ENCODE results near the gene LRCH1. TPM values are rescaled to one million over a fixed set of nuclear protein-coding genes. Genes with fewer than 3 reads are reported as not detected.

LRCH1 gene
- total RNA-seq, 1 experiment from 2014 or later, result 10.5 TPM

DNA sequence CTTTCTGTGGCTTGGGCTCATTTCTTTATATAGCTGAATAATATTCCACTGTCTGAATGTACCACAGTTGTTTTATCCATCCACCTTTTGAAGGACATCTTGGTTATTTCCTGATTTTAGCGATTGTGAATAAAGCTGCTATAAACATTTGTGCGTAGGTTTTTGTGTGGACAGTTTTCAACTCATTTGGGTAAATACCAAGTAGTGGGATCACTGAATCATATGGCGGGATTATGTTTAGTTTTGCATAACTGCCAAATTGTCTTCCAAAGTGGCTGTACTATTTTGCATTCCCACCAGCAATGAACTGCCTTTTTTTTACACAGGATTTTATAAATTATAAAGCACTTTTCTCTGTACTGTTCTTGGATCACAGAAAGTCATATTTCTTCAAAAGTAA is 13.7 kb upstream of the LRCH1 start:
- H3K4me3 ChIP-seq, result no peak overlapping the region
- no peaks in the 10 kb centered on the region for H3F3A ChIP-seq (ENCODE audit: insufficient read depth, low read depth)
- H3K27ac ChIP-seq, result no peak overlapping the region
- no peaks in the 10 kb centered on the region for H4K20me1 ChIP-seq (ENCODE audit: insufficient read depth)
- H3K4me2 ChIP-seq, result no peak overlapping the region
- no peaks in the 10 kb centered on the region for H3K4me1 ChIP-seq (replicated peaks; ENCODE audit: insufficient read depth)
- no peaks in the 10 kb centered on the region for H3K9me2 ChIP-seq (ENCODE audit: insufficient read depth)
- no peaks in the 10 kb centered on the region for H3K27me3 ChIP-seq (ENCODE audit: insufficient read depth, low read depth)
- H3K79me2 ChIP-seq (ENCODE audit: low read depth), result no peaks in the 10 kb centered on the region
- POLR2A ChIA-PET (ENCODE audit: unreplicated experiment), result interaction anchor here (0.6 kb wide), 1 partner anchor 63 kb away, joined by 4 read pairs; no protein-coding TSS in a partner anchor
- no peak for TF ChIP-seq EZH2 (IDR thresholded peaks at IDR 0.05; ENCODE audit: low read depth)
- TF ChIP-seq, protein P1, sequence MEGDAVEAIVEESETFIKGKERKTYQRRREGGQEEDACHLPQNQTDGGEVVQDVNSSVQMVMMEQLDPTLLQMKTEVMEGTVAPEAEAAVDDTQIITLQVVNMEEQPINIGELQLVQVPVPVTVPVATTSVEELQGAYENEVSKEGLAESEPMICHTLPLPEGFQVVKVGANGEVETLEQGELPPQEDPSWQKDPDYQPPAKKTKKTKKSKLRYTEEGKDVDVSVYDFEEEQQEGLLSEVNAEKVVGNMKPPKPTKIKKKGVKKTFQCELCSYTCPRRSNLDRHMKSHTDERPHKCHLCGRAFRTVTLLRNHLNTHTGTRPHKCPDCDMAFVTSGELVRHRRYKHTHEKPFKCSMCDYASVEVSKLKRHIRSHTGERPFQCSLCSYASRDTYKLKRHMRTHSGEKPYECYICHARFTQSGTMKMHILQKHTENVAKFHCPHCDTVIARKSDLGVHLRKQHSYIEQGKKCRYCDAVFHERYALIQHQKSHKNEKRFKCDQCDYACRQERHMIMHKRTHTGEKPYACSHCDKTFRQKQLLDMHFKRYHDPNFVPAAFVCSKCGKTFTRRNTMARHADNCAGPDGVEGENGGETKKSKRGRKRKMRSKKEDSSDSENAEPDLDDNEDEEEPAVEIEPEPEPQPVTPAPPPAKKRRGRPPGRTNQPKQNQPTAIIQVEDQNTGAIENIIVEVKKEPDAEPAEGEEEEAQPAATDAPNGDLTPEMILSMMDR (conservative IDR thresholded peaks at IDR 0.05), result no peak
- no peaks in the 10 kb centered on the region for H3K9me3 ChIP-seq (ENCODE audit: insufficient read depth, low read depth)
- DNase-seq, result no peak
- H3K36me3 ChIP-seq (ENCODE audit: low read depth), result no peaks in the 10 kb centered on the region
- CTCF ChIA-PET, result no interaction called here
- intact Hi-C loops (cut with micrococcal nuclease; ENCODE audit: unreplicated experiment), result no loop called here
- no peak overlapping the region for H2AFZ ChIP-seq
- no TSS peak for BruUV-seq (replicated peaks)

DNA sequence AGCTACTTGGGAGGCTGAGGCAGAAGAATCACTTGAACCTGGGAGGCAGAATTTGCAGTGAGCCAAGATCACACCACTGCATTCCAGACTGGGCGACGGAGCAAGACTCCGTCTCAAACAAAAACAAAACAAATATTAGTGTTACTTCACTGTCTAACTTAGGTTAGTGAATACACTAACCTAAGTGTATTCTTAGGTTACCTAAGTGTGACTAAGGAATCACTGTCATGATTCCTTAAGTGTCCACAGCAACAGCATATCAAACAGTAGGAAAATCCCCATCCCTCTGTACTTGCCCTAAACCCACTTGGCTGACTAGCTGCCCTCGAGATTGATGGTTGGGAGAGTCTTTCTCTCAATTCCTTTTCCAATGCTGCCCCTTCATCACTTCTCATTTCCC is 11.8 kb upstream of the LRCH1 start:
- Histone ChIP-seq H3K9me3 (ENCODE audit: insufficient read depth, low read depth) (no peaks in the 10 kb centered on the region), H3F3A (ENCODE audit: insufficient read depth, low read depth) (no peaks in the 10 kb centered on the region), H3K4me1 (replicated peaks; ENCODE audit: insufficient read depth) (no peaks in the 10 kb centered on the region), H3K4me3 (no peak overlapping the region), H3K36me3 (ENCODE audit: low read depth) (no peaks in the 10 kb centered on the region), H2AFZ (no peak overlapping the region), H3K27ac (no peak overlapping the region), H4K20me1 (ENCODE audit: insufficient read depth) (no peaks in the 10 kb centered on the region), H3K4me2 (no peak overlapping the region), H3K9me2 (ENCODE audit: insufficient read depth) (no peaks in the 10 kb centered on the region), H3K27me3 (ENCODE audit: insufficient read depth, low read depth) (no peaks in the 10 kb centered on the region), H3K79me2 (ENCODE audit: low read depth) (no peaks in the 10 kb centered on the region)
- BruUV-seq (replicated peaks), result no TSS peak
- intact Hi-C loops (cut with micrococcal nuclease; ENCODE audit: unreplicated experiment), result no loop called here
- CTCF ChIA-PET, result no interaction called here
- POLR2A ChIA-PET (ENCODE audit: unreplicated experiment), result no interaction called here
- DNase-seq, result no peak
- TF ChIP-seq EZH2 (IDR thresholded peaks at IDR 0.05; ENCODE audit: low read depth), result no peak
- TF ChIP-seq, protein P1 (conservative IDR thresholded peaks at IDR 0.05), result no peak

DNA sequence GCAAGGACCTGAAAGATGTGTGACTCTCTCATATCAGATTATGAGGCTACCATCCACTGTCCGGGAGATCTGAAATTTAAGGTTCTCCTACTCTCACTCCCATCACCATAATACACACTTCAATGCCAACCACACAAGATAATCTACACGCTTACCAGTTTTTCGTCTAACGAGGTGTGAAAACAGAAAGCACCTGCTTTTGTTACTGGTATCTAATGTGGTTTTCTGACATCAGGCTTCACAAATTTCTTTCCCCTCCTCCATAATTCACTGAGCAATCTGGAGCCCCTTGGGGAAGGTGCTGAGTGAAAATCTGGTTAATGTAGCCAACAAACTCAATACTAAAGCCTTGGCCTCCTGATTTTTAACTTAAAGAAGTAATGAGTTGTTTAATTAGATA is 10.1 kb upstream of the LRCH1 start:
- no peak for DNase-seq
- Histone ChIP-seq H3K27ac (no peak overlapping the region), H2AFZ (no peak overlapping the region), H3K4me3 (no peak overlapping the region), H4K20me1 (ENCODE audit: insufficient read depth) (no peaks in the 10 kb centered on the region), H3F3A (ENCODE audit: insufficient read depth, low read depth) (no peaks in the 10 kb centered on the region), H3K9me2 (ENCODE audit: insufficient read depth) (no peaks in the 10 kb centered on the region), H3K9me3 (ENCODE audit: insufficient read depth, low read depth) (no peaks in the 10 kb centered on the region), H3K79me2 (ENCODE audit: low read depth) (no peaks in the 10 kb centered on the region), H3K27me3 (ENCODE audit: insufficient read depth, low read depth) (no peaks in the 10 kb centered on the region), H3K36me3 (ENCODE audit: low read depth) (no peaks in the 10 kb centered on the region), H3K4me1 (replicated peaks; ENCODE audit: insufficient read depth) (no peaks in the 10 kb centered on the region), H3K4me2 (no peak overlapping the region)
- POLR2A ChIA-PET (ENCODE audit: unreplicated experiment), result no interaction called here
- TF ChIP-seq EZH2 (IDR thresholded peaks at IDR 0.05; ENCODE audit: low read depth), result no peak
- TF ChIP-seq, protein P1 (conservative IDR thresholded peaks at IDR 0.05), result no peak
- BruUV-seq (replicated peaks), result no TSS peak
- intact Hi-C loops (cut with micrococcal nuclease; ENCODE audit: unreplicated experiment), result no loop called here
- CTCF ChIA-PET, result no interaction called here

All from PC-9 (cell line).